Coronary artery (tissue), 2 donors: ENCODE measurements around the gene ORC6.

Source experiments
- DNase-seq: peaks from one replicate; pipeline ENCODE4 v3.0.0-alpha.2; 2017; ENCODE audit warnings: low spot score
- H3K27ac ChIP-seq, 2 donors: fragments of 200-600 bp; sonication (generic); one replicate each; pipeline ENCODE4 v1.5.1; 2016 to 2019
- H3K4me3 ChIP-seq: fragments of 200-600 bp; sonication (generic); 2 replicates; pipeline ENCODE4 v1.5.1; 2016; ENCODE audit warnings: mild to moderate bottlenecking, moderate library complexity
- CTCF ChIP-seq: fragments of 200-600 bp; sonication (generic); IDR thresholded peaks from one replicate; pipeline ENCODE4 v1.5.1; 2019; ENCODE audit warnings: antibody characterized with exemption

The ORC6 gene

GRCh38 chr16:46721885-46722284 is 32.4 kb downstream of the ORC6 start:
- TF ChIP-seq CTCF = no peak
- no peak for DNase-seq
- no peak overlapping the region for H3K4me3 ChIP-seq
- H3K27ac ChIP-seq = no peak overlapping the region

- TF ChIP-seq CTCF = no peak
- peak; percentile 47 for DNase-seq
- Histone ChIP-seq H3K27ac (no peak overlapping the region), H3K4me3 (no peak overlapping the region)
Observed at GRCh38 chr16:46727184-46727583, 37.7 kb downstream of the ORC6 start.

DNA sequence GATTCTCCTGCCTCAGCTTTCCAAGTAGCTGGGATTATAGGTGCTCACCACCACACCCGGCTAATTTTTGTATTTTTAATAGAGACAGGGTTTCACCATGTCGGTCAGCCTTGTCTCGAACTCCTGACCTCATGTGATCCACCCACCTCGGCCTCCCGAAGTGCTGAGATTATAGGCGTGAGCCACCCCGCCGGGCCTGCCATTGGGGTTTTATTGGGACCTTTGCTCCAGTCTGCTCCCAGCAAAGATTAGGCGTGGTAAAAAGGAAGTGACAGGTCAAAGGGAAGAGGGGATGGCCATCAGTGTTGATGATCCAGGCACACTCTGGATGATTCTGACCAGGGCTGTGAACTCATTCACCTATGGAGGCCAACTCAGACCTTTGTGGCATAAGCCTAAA is 38.2 kb downstream of the ORC6 start:
- H3K27ac ChIP-seq = no peak overlapping the region
- DNase-seq = no peak
- TF ChIP-seq CTCF = no peak
- H3K4me3 ChIP-seq = no peak overlapping the region

DNA sequence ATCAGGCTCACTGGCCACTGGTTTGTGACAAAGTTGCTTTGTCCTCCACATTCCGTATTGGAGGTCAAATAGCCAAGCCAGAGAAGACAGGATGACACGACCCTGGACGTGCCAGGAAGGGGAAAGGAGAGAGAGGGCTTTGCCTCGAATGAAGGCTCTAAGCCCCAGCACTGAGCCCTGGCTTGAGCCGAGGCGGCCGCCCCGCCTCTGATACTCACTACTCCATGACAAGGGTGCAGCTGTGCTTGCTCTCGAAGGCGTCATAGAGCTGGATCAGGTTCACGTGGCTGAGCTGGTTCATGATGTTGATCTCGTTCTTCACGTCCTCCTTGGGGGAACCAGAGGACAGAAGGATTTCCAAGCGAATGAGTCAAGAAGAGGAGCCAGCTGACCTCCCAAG is 39.3 kb downstream of the ORC6 start:
- DNase-seq = peak; percentile 38
- Histone ChIP-seq H3K4me3 (no peak overlapping the region), H3K27ac (no peak overlapping the region)
- no peak for TF ChIP-seq CTCF

- no peak for TF ChIP-seq CTCF
- peak; percentile 57 for DNase-seq
- Histone ChIP-seq H3K4me3 (no peak overlapping the region), H3K27ac (no peak overlapping the region)
Observed at GRCh38 chr16:46729326-46729995, 40.0 kb downstream of the ORC6 start.

GRCh38 chr16:46730126-46730525 is 40.7 kb downstream of the ORC6 start:
- no peak overlapping the region for H3K4me3 ChIP-seq
- no peak for TF ChIP-seq CTCF
- peak; percentile 52 for DNase-seq
- no peak overlapping the region for H3K27ac ChIP-seq

DNA sequence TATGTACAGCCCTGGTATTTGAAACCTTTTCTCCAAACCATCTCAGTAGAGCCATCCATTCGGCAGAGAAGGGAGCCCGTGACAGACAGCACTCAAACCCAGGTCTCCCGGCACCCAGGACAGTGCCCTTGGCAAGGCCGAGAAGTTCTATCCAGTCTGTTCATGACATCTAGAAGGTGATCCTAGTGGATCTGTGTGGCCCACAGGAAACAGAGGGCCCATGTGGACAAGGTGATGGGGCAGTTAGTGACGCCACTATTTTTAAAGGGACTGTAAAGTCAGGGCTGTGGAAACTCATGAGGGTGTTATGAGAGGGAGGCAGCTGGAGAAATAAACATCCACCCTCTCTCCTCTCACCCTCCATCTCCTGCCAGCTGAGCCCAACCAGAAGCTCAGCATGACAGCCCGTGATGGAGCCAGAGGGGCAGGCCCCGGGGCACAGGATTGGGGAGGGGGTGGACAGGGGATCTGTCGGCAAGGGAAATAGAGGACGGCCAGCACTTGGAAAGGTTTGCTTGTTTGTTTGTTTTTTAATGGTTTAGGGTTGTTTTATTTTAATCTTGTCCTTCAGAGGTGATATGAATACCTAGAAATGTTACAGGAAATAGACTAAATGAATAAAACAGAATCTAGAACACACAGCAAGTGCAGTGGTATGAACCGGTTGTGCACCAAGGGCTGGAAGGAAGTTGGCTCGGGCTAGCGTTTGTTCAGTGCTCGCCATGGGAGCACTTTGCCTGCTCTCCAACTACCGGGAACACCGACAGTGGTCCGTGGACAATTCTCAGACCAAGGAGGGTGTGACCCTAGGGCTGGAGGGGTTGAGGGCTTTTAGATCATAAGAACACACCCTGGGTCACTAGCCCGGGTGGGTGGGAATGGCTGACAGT is 41.6 kb downstream of the ORC6 start:
- no peak overlapping the region for H3K4me3 ChIP-seq
- H3K27ac ChIP-seq = no peak overlapping the region
- TF ChIP-seq CTCF = no peak
- DNase-seq = peak; percentile 22
